Fibroblast of pulmonary artery (primary cell): Measurements from ENCODE around the gene NEDD4L.

Source experiments
- DNase-seq: peaks from one replicate; pipeline ENCODE4 v3.0.0-alpha.2; 2010; ENCODE audit warnings: low read depth
- H3K4me3 ChIP-seq: replicated peaks from 2 replicates; pipeline ENCODE4 v1.5.1; 2011; ENCODE audit warnings: low read depth, mild to moderate bottlenecking, control low read depth, low read length, moderate library complexity
- CTCF ChIP-seq: IDR thresholded peaks from 2 replicates; pipeline ENCODE4 v1.5.1; 2011; ENCODE audit warnings: mild to moderate bottlenecking, control low read depth, low read length, inconsistent platforms; ENCODE audit errors: missing control alignments

NEDD4L gene

GRCh38 chr18:58098706-58099105 is 54.7 kb downstream of the NEDD4L start:
- TF ChIP-seq CTCF = no peak
- no peak for DNase-seq
- H3K4me3 ChIP-seq = no peak overlapping the region

- TF ChIP-seq CTCF = no peak
Observed at GRCh38 chr18:58100154-58100553, 56.1 kb downstream of the NEDD4L start.

GRCh38 chr18:58101291-58101794 is 57.3 kb downstream of the NEDD4L start:
- TF ChIP-seq CTCF = no peak
- no peak overlapping the region for H3K4me3 ChIP-seq
- no peak for DNase-seq

More at GRCh38 chr18:58100154-58100553, 56.1 kb downstream of the NEDD4L start:
- H3K4me3 ChIP-seq = no peak overlapping the region
- DNase-seq = no peak

GRCh38 chr18:58102018-58102417 is 58.0 kb downstream of the NEDD4L start:
- no peak for DNase-seq
- no peak overlapping the region for H3K4me3 ChIP-seq
- no peak for TF ChIP-seq CTCF

- TF ChIP-seq CTCF = no peak
Observed at GRCh38 chr18:58102875-58103274, 58.8 kb downstream of the NEDD4L start.

GRCh38 chr18:58103339-58103985 is 59.4 kb downstream of the NEDD4L start:
- H3K4me3 ChIP-seq = no peak overlapping the region
- TF ChIP-seq CTCF = no peak
- DNase-seq = no peak

More at GRCh38 chr18:58102875-58103274, 58.8 kb downstream of the NEDD4L start:
- no peak overlapping the region for H3K4me3 ChIP-seq
- no peak for DNase-seq

GRCh38 chr18:58104096-58104495 is 60.1 kb downstream of the NEDD4L start:
- DNase-seq = no peak
- TF ChIP-seq CTCF = no peak
- no peak overlapping the region for H3K4me3 ChIP-seq
